HCT116 (cell line): ENCODE results near the gene PPP1R37. TPM values are rescaled to one million over a fixed set of nuclear protein-coding genes. Genes with fewer than 3 reads are reported as not detected.

ENCODE experiments used
- ATAC-seq: fragments of 200-7000 bp; cut with Tn5 transposase; 2 replicates; pipeline ENCODE4 v1.9.1; 2020; ENCODE audit warnings: mild to moderate bottlenecking, moderate library complexity
- BruUV-seq: library from RNA; stranded (reverse); fragments of 400-500 nt; replicated peaks from 2 replicates; lab custom pipeline; 2021; lab: Mats Ljungman, UMichigan
- CTCF ChIA-PET: fragments of 300-600 bp; sonication (Branson Sonifier 250); formaldehyde crosslinking; loops from one replicate; lab custom pipeline; 2021; ENCODE audit warnings: antibody characterized with exemption; lab: Charles Lee
- POLR2A ChIA-PET: fragments of 300-600, 350-600 bp; sonication (Branson Sonifier 250); formaldehyde crosslinking; loops from one replicate; lab custom pipeline; 2021; ENCODE audit warnings: antibody characterized with exemption; lab: Charles Lee
- RAD21 ChIA-PET, 2 experiments: fragments of 300-600 bp; sonication (Branson Sonifier 250); formaldehyde crosslinking; loops; one replicate each; lab custom pipeline; 2023; ENCODE audit warnings: low total read pairs in 2 of 2; ENCODE audit not compliant: uncharacterized antibody in 2 of 2, unreplicated experiment in 2 of 2, low non-redundant PET in 1 of 2; lab: Charles Lee
- DNase-seq: peaks from one replicate; pipeline ENCODE4 v3.0.0-alpha.2; 2010; ENCODE audit warnings: low read depth, low spot score
- H2AFZ ChIP-seq: fragments of 200-600 bp; shearing (Covaris generic), sonication (generic); 2 replicates; pipeline ENCODE4 v1.6.1; 2017; ENCODE audit warnings: low read depth, mixed run types, mixed read lengths, antibody characterized with exemption, low read length; ENCODE audit not compliant: poor library complexity, severe bottlenecking
- H3K27ac ChIP-seq: 2 replicates; pipeline ENCODE4 v1.5.1; 2012; ENCODE audit warnings: low read depth, low read length
- H3K27me3 ChIP-seq: fragments of 200-600 bp; sonication (generic); 2 replicates; pipeline ENCODE4 v1.6.1; 2016; ENCODE audit warnings: mixed run types, low read length, mixed read lengths; ENCODE audit not compliant: insufficient read depth
- H3K36me3 ChIP-seq, 2 experiments: fragments of 200-500 bp in 1 of 2; fragments of 200-600 bp in 1 of 2; sonication (Bioruptor generic) in 1 of 2; sonication (generic) in 1 of 2; 2 replicates each; pipeline versions ENCODE4 v1.5.1 to v1.6.1; 2014 to 2016; ENCODE audit warnings: low read length in 2 of 2, inconsistent platforms in 1 of 2, mixed read lengths in 1 of 2, mixed run types in 1 of 2; ENCODE audit not compliant: insufficient read depth in 2 of 2, control insufficient read depth in 1 of 2
- H3K4me1 ChIP-seq, 2 experiments: fragments of 200-600 bp in 1 of 2; sonication (generic) in 1 of 2; 2 replicates each; pipeline versions ENCODE4 v1.5.1 to v1.6.1; 2012 to 2017; ENCODE audit warnings: low read length in 2 of 2, inconsistent platforms in 1 of 2, mild to moderate bottlenecking in 1 of 2, mixed read lengths in 1 of 2, mixed run types in 1 of 2, moderate library complexity in 1 of 2; ENCODE audit not compliant: insufficient read depth in 2 of 2, control insufficient read depth in 1 of 2
- H3K4me2 ChIP-seq: fragments of 200-600 bp; sonication (generic); 2 replicates; pipeline ENCODE4 v1.6.1; 2017; ENCODE audit warnings: mixed run types, low read length, mixed read lengths
- H3K4me3 ChIP-seq, 2 experiments: fragments of 200-600 bp in 1 of 2; sonication (generic) in 1 of 2; replicated peaks in 1 of 2; 2 replicates each; pipeline ENCODE4 v1.5.1; 2011 to 2016; ENCODE audit warnings: low read length in 2 of 2, control low read depth in 1 of 2, low read depth in 1 of 2, mild to moderate bottlenecking in 1 of 2, mixed read lengths in 1 of 2, mixed run types in 1 of 2
- H3K79me2 ChIP-seq: fragments of 200-600 bp; sonication (generic); 2 replicates; pipeline ENCODE4 v1.6.1; 2017; ENCODE audit warnings: mild to moderate bottlenecking, mixed run types, low read length, moderate library complexity, mixed read lengths; ENCODE audit not compliant: insufficient read depth
- H3K9ac ChIP-seq: fragments of 200-600 bp; sonication (generic); 2 replicates; pipeline ENCODE4 v1.6.1; 2016; ENCODE audit warnings: low read length, mixed read lengths
- H3K9me2 ChIP-seq: fragments of 200-600 bp; sonication (generic), shearing (Covaris generic); 2 replicates; pipeline ENCODE4 v1.6.1; 2017; ENCODE audit warnings: mixed run types, mild to moderate bottlenecking, moderate library complexity; ENCODE audit not compliant: insufficient read depth
- H3K9me3 ChIP-seq, 2 experiments: fragments of 200-500 bp in 1 of 2; fragments of 200-600 bp in 1 of 2; sonication (Bioruptor generic) in 1 of 2; sonication (generic) in 1 of 2; 2 replicates each; pipeline ENCODE4 v1.6.1; 2014 to 2017; ENCODE audit warnings: low read length in 2 of 2, mixed read lengths in 2 of 2, inconsistent platforms in 1 of 2, low read depth in 1 of 2, mild to moderate bottlenecking in 1 of 2, mixed run types in 1 of 2, moderate library complexity in 1 of 2; ENCODE audit not compliant: control insufficient read depth in 1 of 2, insufficient read depth in 1 of 2
- H4K20me1 ChIP-seq: fragments of 200-600 bp; sonication (generic), shearing (Covaris generic); 2 replicates; pipeline ENCODE4 v1.6.1; 2017; ENCODE audit warnings: mixed run types, mild to moderate bottlenecking, moderate library complexity; ENCODE audit not compliant: insufficient read depth
- CTCF ChIP-seq, 3 experiments: fragments of 200-600 bp in 1 of 3; sonication (generic) in 1 of 3; IDR thresholded peaks in 2 of 3; conservative IDR thresholded peaks in 1 of 3; 2 replicates each; pipeline ENCODE4 v1.5.1; 2012 to 2017; ENCODE audit warnings: low read depth in 2 of 3, low read length in 2 of 3, antibody characterized with exemption in 1 of 3, borderline replicate concordance in 1 of 3, control low read depth in 1 of 3, mild to moderate bottlenecking in 1 of 3, mixed read lengths in 1 of 3, mixed run types in 1 of 3, moderate library complexity in 1 of 3; ENCODE audit not compliant: insufficient read depth in 1 of 3
- ELF1 ChIP-seq: IDR thresholded peaks from 2 replicates; pipeline ENCODE4 v1.6.1; 2012; ENCODE audit warnings: low read depth, borderline replicate concordance
- EZH2 ChIP-seq: fragments of 200-600 bp; sonication (generic); IDR thresholded peaks from 2 replicates; pipeline ENCODE4 v1.6.1; 2017; ENCODE audit warnings: antibody characterized with exemption, mixed run types
- EZH2phosphoT487 ChIP-seq: fragments of 200-600 bp; IDR thresholded peaks from 2 replicates; pipeline ENCODE4 v1.6.1; 2018; ENCODE audit warnings: antibody characterized with exemption, borderline replicate concordance
- MAX ChIP-seq: IDR thresholded peaks from 2 replicates; pipeline ENCODE4 v1.6.1; 2012
- POLR2AphosphoS5 ChIP-seq: IDR thresholded peaks from 2 replicates; pipeline ENCODE4 v1.6.1; 2011; ENCODE audit warnings: mild to moderate bottlenecking, low read depth, low read length, moderate library complexity
- RAD21 ChIP-seq: IDR thresholded peaks from 2 replicates; pipeline ENCODE4 v1.6.1; 2012; ENCODE audit warnings: low read depth, mild to moderate bottlenecking
- REST ChIP-seq: IDR thresholded peaks from 2 replicates; pipeline ENCODE4 v1.6.1; 2012; ENCODE audit warnings: low read depth
- SP1 ChIP-seq: IDR thresholded peaks from 2 replicates; pipeline ENCODE4 v1.6.1; 2012; ENCODE audit warnings: low read depth
- TCF7L2 ChIP-seq: IDR thresholded peaks from 2 replicates; pipeline ENCODE4 v1.7.0; 2011; ENCODE audit warnings: borderline replicate concordance, inconsistent platforms; ENCODE audit not compliant: insufficient read depth, insufficient read length; ENCODE audit errors: extremely low read depth
- ZBTB33 ChIP-seq: IDR thresholded peaks from 2 replicates; pipeline ENCODE4 v1.6.1; 2011; ENCODE audit warnings: mild to moderate bottlenecking, low read length, moderate library complexity; ENCODE audit not compliant: insufficient replicate concordance; ENCODE audit errors: extremely low read depth
- ZNF274 ChIP-seq: fragments of 200-500 bp; sonication (Bioruptor generic); IDR thresholded peaks from 2 replicates; pipeline ENCODE4 v1.6.1; 2014; ENCODE audit warnings: mild to moderate bottlenecking, low read depth, low read length, inconsistent platforms
- intact Hi-C: fragments of 100-400 bp; cut with micrococcal nuclease; formaldehyde crosslinking; loops from 2 replicates; pipeline ENCODE4 v1.10.0; 2022
- total RNA-seq: library from RNA; stranded (reverse); gene quantifications from one replicate; pipeline ENCODE4 v1.2.1, GENCODE V29; 2021; ENCODE audit not compliant: unreplicated experiment

Gene PPP1R37
- total RNA-seq, 1 experiment from 2014 or later = 32.7 TPM

- TF ChIP-seq REST (no peak), RAD21 (no peak), EZH2 (no peak), ELF1 (no peak), CTCF (IDR thresholded peaks at IDR 0.05 in 2 of 3, conservative IDR thresholded peaks at IDR 0.05 in 1 of 3; ENCODE audit: borderline replicate concordance in 1 of 3, insufficient read depth in 1 of 3, low read depth in 2 of 3, low read length in 2 of 3) (no peak), ZNF274 (no peak), SP1 (no peak), MAX (no peak), TCF7L2 (no peak), EZH2phosphoT487 (no peak), POLR2AphosphoS5 (no peak), ZBTB33 (no peak)
- H3K9me3 ChIP-seq = no peaks in the 10 kb centered on the region
- H4K20me1 ChIP-seq = no peaks in the 10 kb centered on the region
- H3K9me2 ChIP-seq = no peaks in the 10 kb centered on the region
- BruUV-seq = no TSS peak
- peaks cover 14 to 23% of the 10 kb centered on the region in 2 experiments; a peak in 3 of 4 replicates for H3K36me3 ChIP-seq
- ChIA-PET POLR2A (interaction anchor here (1.2 kb wide), 1 partner anchor 10 kb away, joined by 3 read pairs; the partner anchor contains the start of gene GEMIN7), RAD21 (no interaction called here), CTCF (no interaction called here)
- no peaks in the 10 kb centered on the region for H3K27me3 ChIP-seq
- H3K4me3 ChIP-seq = no peak overlapping the region
- intact Hi-C loops = no loop called here
- H2AFZ ChIP-seq = no peak overlapping the region
- no peak for DNase-seq
- peaks cover 10% of the 10 kb centered on the region; the same call in 1 of the 2 replicates for H3K79me2 ChIP-seq
- H3K4me1 ChIP-seq = peaks cover 0 to 2% of the 10 kb centered on the region in 2 experiments; a peak in 1 of 4 replicates
- H3K4me2 ChIP-seq = no peak overlapping the region
- peak overlapping the region; percentile 22; the same call in 1 of the 2 replicates for H3K27ac ChIP-seq
- H3K9ac ChIP-seq = no peak overlapping the region
- ATAC-seq = peak; percentile 83
Observed at GRCh38 chr19:45069056-45069455, 23.9 kb upstream of the PPP1R37 start.
